Ascending aorta (tissue), 2 donors: ENCODE measurements around the gene BACE1. TPM values are rescaled to one million over a fixed set of nuclear protein-coding genes. Genes with fewer than 3 reads are reported as not detected.
"Not testable (repeated sequence)": the region's sequence is repeated elsewhere in the genome, so short reads cannot be mapped to it uniquely, and the experiment has no call there.

ENCODE experiments used
- DNase-seq, 2 donors: peaks; one replicate each; pipeline ENCODE4 v3.0.0-alpha.2; 2019; ENCODE audit warnings: low spot score in 2 of 2
- H3K27ac ChIP-seq, 2 donors: fragments of 200-600 bp; sonication (generic); one replicate each; pipeline ENCODE4 v1.5.1; 2016 to 2017; ENCODE audit warnings: mild to moderate bottlenecking in 1 of 2
- H3K27me3 ChIP-seq: fragments of 200-600 bp; sonication (generic); one replicate; pipeline ENCODE4 v1.5.1; 2017
- H3K36me3 ChIP-seq, 2 donors: fragments of 200-600 bp; sonication (generic); one replicate each; pipeline ENCODE4 v1.5.1; 2016
- H3K4me1 ChIP-seq, 2 donors: fragments of 200-600 bp; sonication (generic); one replicate each; pipeline ENCODE4 v1.5.1; 2016 to 2017; ENCODE audit warnings: mild to moderate bottlenecking in 1 of 2
- H3K4me3 ChIP-seq, 2 donors: fragments of 200-600 bp; sonication (generic); one replicate each; pipeline ENCODE4 v1.5.1; 2016 to 2017; ENCODE audit warnings: mild to moderate bottlenecking in 1 of 2
- H3K9me3 ChIP-seq, 2 donors: fragments of 200-600 bp; sonication (generic); one replicate each; pipeline ENCODE4 v1.5.1; 2016
- CTCF ChIP-seq, 3 experiments: fragments of 200-600 bp in 2 of 3; fragments of 450-650 bp in 1 of 3; sonication (generic) in 2 of 3; IDR thresholded peaks; one replicate each; pipeline ENCODE4 v1.5.1; 2016 to 2019; ENCODE audit warnings: antibody characterized with exemption in 3 of 3, mild to moderate bottlenecking in 1 of 3, moderate library complexity in 1 of 3
- intact Hi-C: fragments of 100-400 bp; cut with DNase I; formaldehyde crosslinking; loops from one replicate; pipeline ENCODE4 v1.15.1; 2023
- total RNA-seq: library from RNA; depleted of rRNA; stranded (reverse); fragments of >200 nt; gene quantifications from one replicate; pipeline ENCODE4 v1.1.0, GENCODE V29; 2016

BACE1 gene
- total RNA-seq, 1 donor from 2014 or later, result 27.2 TPM

- no peaks in the 10 kb centered on the region for H3K27me3 ChIP-seq
- TF ChIP-seq CTCF (IDR thresholded peaks at IDR 0.05), result no peak
Measured at GRCh38 chr11:117273550-117274289, 42.3 kb downstream of the BACE1 start.

GRCh38 chr11:117272175-117272574 lies 43.9 kb downstream of the BACE1 start:
- H3K4me1 ChIP-seq, H3K9me3 ChIP-seq, H3K4me3 ChIP-seq, DNase-seq, H3K27ac ChIP-seq, intact Hi-C loops, H3K27me3 ChIP-seq: not testable (repeated sequence)
- peaks cover 5 to 21% of the 10 kb centered on the region in 2 donors for H3K36me3 ChIP-seq

More at GRCh38 chr11:117273550-117274289, 42.3 kb downstream of the BACE1 start:
- no peak for DNase-seq
- no peaks in the 10 kb centered on the region for H3K4me1 ChIP-seq
- H3K9me3 ChIP-seq, result no peaks in the 10 kb centered on the region
- H3K27ac ChIP-seq, result no peak overlapping the region
- intact Hi-C loops, result no loop called here
- H3K4me3 ChIP-seq, result no peak overlapping the region
- H3K36me3 ChIP-seq, result peaks cover 5 to 21% of the 10 kb centered on the region in 2 donors

- intact Hi-C loops, result no loop called here
- no peak for DNase-seq
- TF ChIP-seq CTCF (IDR thresholded peaks at IDR 0.05), result no peak
- Histone ChIP-seq H3K36me3 (peaks cover 5 to 21% of the 10 kb centered on the region in 2 donors), H3K9me3 (no peaks in the 10 kb centered on the region), H3K27ac (no peak overlapping the region), H3K4me3 (no peak overlapping the region), H3K27me3 (no peaks in the 10 kb centered on the region), H3K4me1 (no peaks in the 10 kb centered on the region)
Measured at GRCh38 chr11:117271208-117271607, 44.8 kb downstream of the BACE1 start.

GRCh38 chr11:117269856-117270255 lies 46.2 kb downstream of the BACE1 start:
- H3K27ac ChIP-seq, result no peak overlapping the region
- no peak for TF ChIP-seq CTCF (IDR thresholded peaks at IDR 0.05)
- H3K36me3 ChIP-seq, result peaks cover 5 to 11% of the 10 kb centered on the region in 2 donors
- no peak for DNase-seq
- H3K4me1 ChIP-seq, result no peaks in the 10 kb centered on the region
- H3K9me3 ChIP-seq, result no peaks in the 10 kb centered on the region
- intact Hi-C loops, result no loop called here
- H3K27me3 ChIP-seq, result no peaks in the 10 kb centered on the region
- no peak overlapping the region for H3K4me3 ChIP-seq

GRCh38 chr11:117265745-117266144 lies 50.3 kb downstream of the BACE1 start:
- Histone ChIP-seq H3K27me3 (no peaks in the 10 kb centered on the region), H3K36me3 (peaks cover 5 to 25% of the 10 kb centered on the region in 2 donors), H3K27ac (no peak overlapping the region), H3K4me3 (no peak overlapping the region), H3K9me3 (no peaks in the 10 kb centered on the region), H3K4me1 (no peaks in the 10 kb centered on the region)
- intact Hi-C loops, result no loop called here
- no peak for DNase-seq
- TF ChIP-seq CTCF (IDR thresholded peaks at IDR 0.05), result no peak

- peaks cover 3 to 31% of the 10 kb centered on the region in 2 donors for H3K36me3 ChIP-seq
- H3K4me3 ChIP-seq, H3K4me1 ChIP-seq, DNase-seq, H3K27ac ChIP-seq, H3K9me3 ChIP-seq, H3K27me3 ChIP-seq, intact Hi-C loops: not testable (repeated sequence)
Measured at GRCh38 chr11:117264624-117265323, 51.3 kb downstream of the BACE1 start.
